Kidney capillary endothelial cell (primary cell): Measurements from ENCODE around the gene MROH8.
"Not testable (repeated sequence)": the region's sequence is repeated elsewhere in the genome, so short reads cannot be mapped to it uniquely, and the experiment has no call there.

Experiments
- DNase-seq: peaks from one replicate; pipeline ENCODE4 v3.0.0-alpha.2; 2018; ENCODE audit warnings: low spot score

Gene MROH8

GRCh38 chr20:37090407-37090806, 88.9 kb downstream of the MROH8 start:
- DNase-seq: no peak

GRCh38 chr20:37081717-37082289, 97.5 kb downstream of the MROH8 start:
- no peak for DNase-seq

GRCh38 chr20:37077009-37077408, 102.3 kb downstream of the MROH8 start:
- DNase-seq: no peak

GRCh38 chr20:37075932-37076685, 103.2 kb downstream of the MROH8 start:
- DNase-seq: no peak

GRCh38 chr20:37072293-37073196, 106.8 kb downstream of the MROH8 start:
- DNase-seq: no peak

- DNase-seq: no peak
Observed at GRCh38 chr20:37071481-37071911, 107.9 kb downstream of the MROH8 start.

GRCh38 chr20:37069563-37069962, 109.8 kb downstream of the MROH8 start:
- not testable (repeated sequence) for DNase-seq

GRCh38 chr20:37066168-37066567, 113.2 kb downstream of the MROH8 start:
- DNase-seq: no peak

- DNase-seq: no peak
Observed at GRCh38 chr20:37055276-37055675, 124.1 kb downstream of the MROH8 start.

GRCh38 chr20:37053230-37053950, 126.0 kb downstream of the MROH8 start:
- DNase-seq: no peak
